IMR-90 (cell line): ENCODE results near the gene LARP4B. TPM values are rescaled to one million over a fixed set of nuclear protein-coding genes. Genes with fewer than 3 reads are reported as not detected.

ENCODE experiments used
- ATAC-seq: fragments of 200-7000 bp; cut with Tn5 transposase; 2 replicates; pipeline ENCODE4 v1.9.1; 2020; ENCODE audit warnings: low read depth, mild to moderate bottlenecking, moderate library complexity
- BruUV-seq: library from RNA; stranded (reverse); fragments of 400-500 nt; replicated peaks from 2 replicates; lab custom pipeline; 2021; lab: Mats Ljungman, UMichigan
- CTCF ChIA-PET: fragments of 300-600 bp; formaldehyde crosslinking; extraction: SDS; loops from one replicate; lab custom pipeline; 2021; ENCODE audit warnings: antibody characterized with exemption; lab: Yijun Ruan, JAX
- POLR2A ChIA-PET: fragments of 300-600 bp; sonication (Branson Sonifier 250); formaldehyde crosslinking; loops from one replicate; lab custom pipeline; 2022; ENCODE audit warnings: antibody characterized with exemption; ENCODE audit not compliant: unreplicated experiment; lab: Charles Lee
- DNase-seq: peaks from one replicate; pipeline ENCODE4 v3.0.0; 2013
- H2AFZ ChIP-seq: replicated peaks from 2 replicates; pipeline ENCODE3; 2013; ENCODE audit warnings: low read length, mild to moderate bottlenecking; ENCODE audit not compliant: poor library complexity
- H2AK5ac ChIP-seq: 2 replicates; pipeline ENCODE4 v1.6.1; 2013; ENCODE audit warnings: low read depth, low read length, inconsistent platforms
- H2AK9ac ChIP-seq: replicated peaks from 2 replicates; pipeline ENCODE3; 2013; ENCODE audit warnings: mild to moderate bottlenecking, low read depth, low read length, moderate library complexity; ENCODE audit not compliant: poor library complexity
- H2BK120ac ChIP-seq: 2 replicates; pipeline ENCODE4 v1.6.1; 2013; ENCODE audit warnings: low read depth, low read length, inconsistent platforms
- H2BK15ac ChIP-seq: 3 replicates; pipeline ENCODE4 v1.6.1; 2013; ENCODE audit warnings: low read depth, low read length, inconsistent platforms
- H2BK20ac ChIP-seq: 2 replicates; pipeline ENCODE4 v1.6.1; 2013; ENCODE audit warnings: low read depth, mild to moderate bottlenecking, inconsistent platforms, low read length, moderate library complexity
- H2BK5ac ChIP-seq: 2 replicates; pipeline ENCODE4 v1.6.1; 2013; ENCODE audit warnings: mild to moderate bottlenecking, low read depth, low read length, inconsistent platforms; ENCODE audit not compliant: poor library complexity, severe bottlenecking
- H3K14ac ChIP-seq: replicated peaks from 2 replicates; pipeline ENCODE4 v1.6.1; 2013; ENCODE audit warnings: low read depth, low read length, inconsistent platforms
- H3K18ac ChIP-seq: 2 replicates; pipeline ENCODE4 v1.6.1; 2013; ENCODE audit warnings: low read depth, low read length, control low read depth
- H3K23ac ChIP-seq: 2 replicates; pipeline ENCODE4 v1.6.1; 2013; ENCODE audit warnings: low read depth, low read length, inconsistent platforms
- H3K27ac ChIP-seq: 2 replicates; pipeline ENCODE4 v1.5.1; 2013; ENCODE audit warnings: mild to moderate bottlenecking, control low read depth, low read length; ENCODE audit not compliant: insufficient read depth
- H3K27me3 ChIP-seq: 2 replicates; pipeline ENCODE4 v1.6.1; 2013; ENCODE audit warnings: low read length; ENCODE audit not compliant: control insufficient read depth, insufficient read depth
- H3K36me3 ChIP-seq: 2 replicates; pipeline ENCODE4 v1.6.1; 2013; ENCODE audit warnings: low read length, mixed read lengths; ENCODE audit not compliant: control insufficient read depth, insufficient read depth
- H3K4ac ChIP-seq: 2 replicates; pipeline ENCODE4 v1.6.1; 2013; ENCODE audit warnings: low read depth, low read length, inconsistent platforms
- H3K4me1 ChIP-seq: 2 replicates; pipeline ENCODE4 v1.6.1; 2013; ENCODE audit warnings: low read length, mixed read lengths; ENCODE audit not compliant: control insufficient read depth, insufficient read depth
- H3K4me2 ChIP-seq: 2 replicates; pipeline ENCODE4 v1.6.1; 2013; ENCODE audit warnings: low read depth, mild to moderate bottlenecking, control low read depth, low read length, moderate library complexity
- H3K4me3 ChIP-seq: 2 replicates; pipeline ENCODE4 v1.5.1; 2013; ENCODE audit warnings: low read depth, mild to moderate bottlenecking, control low read depth, low read length, moderate library complexity; ENCODE audit not compliant: insufficient read depth
- H3K56ac ChIP-seq: 2 replicates; pipeline ENCODE4 v1.6.1; 2013; ENCODE audit warnings: low read length, inconsistent platforms; ENCODE audit not compliant: insufficient read depth; ENCODE audit errors: extremely low read depth
- H3K79me1 ChIP-seq, 2 experiments: 2 replicates each; pipeline ENCODE4 v1.6.1; 2013; ENCODE audit warnings: low read length in 2 of 2, inconsistent platforms in 1 of 2, low read depth in 1 of 2
- H3K9ac ChIP-seq: 2 replicates; pipeline ENCODE4 v1.6.1; 2013; ENCODE audit warnings: low read depth, low read length, control low read depth
- H3K9me1 ChIP-seq: 2 replicates; pipeline ENCODE4 v1.6.1; 2013; ENCODE audit warnings: low read length, inconsistent platforms; ENCODE audit not compliant: insufficient read depth
- H3K9me3 ChIP-seq: 2 replicates; pipeline ENCODE4 v1.6.1; 2013; ENCODE audit warnings: low read length; ENCODE audit not compliant: control insufficient read depth, insufficient read depth
- H4K20me1 ChIP-seq: 2 replicates; pipeline ENCODE4 v1.6.1; 2013; ENCODE audit warnings: low read length, inconsistent platforms; ENCODE audit not compliant: insufficient read depth
- H4K5ac ChIP-seq: 2 replicates; pipeline ENCODE4 v1.6.1; 2013; ENCODE audit warnings: mild to moderate bottlenecking, low read depth, low read length, control low read depth
- H4K8ac ChIP-seq, 2 experiments: 2 replicates each; pipeline ENCODE4 v1.6.1; 2013; ENCODE audit warnings: low read depth in 2 of 2, low read length in 2 of 2, control low read depth in 1 of 2, inconsistent platforms in 1 of 2
- H4K91ac ChIP-seq: 2 replicates; pipeline ENCODE4 v1.6.1; 2013; ENCODE audit warnings: low read depth, low read length, inconsistent platforms; ENCODE audit not compliant: insufficient read depth
- BHLHE40 ChIP-seq: fragments of 150-350 bp; IDR thresholded peaks from 2 replicates; pipeline ENCODE4 v1.6.1; 2016; ENCODE audit warnings: mild to moderate bottlenecking, low read depth, low read length
- CEBPB ChIP-seq: IDR thresholded peaks from 2 replicates; pipeline ENCODE4 v1.6.1; 2012; ENCODE audit warnings: low read depth, low read length, improper control_type of control experiment
- CHD1 ChIP-seq: IDR thresholded peaks from 2 replicates; pipeline ENCODE4 v1.6.1; 2012; ENCODE audit warnings: low read depth, low read length, improper control_type of control experiment
- CTCF ChIP-seq: conservative IDR thresholded peaks from 2 replicates; pipeline ENCODE4 v1.5.1; 2012; ENCODE audit warnings: mild to moderate bottlenecking, low read depth, low read length, improper control_type of control experiment
- FOS ChIP-seq: fragments of 150-350 bp; IDR thresholded peaks from 2 replicates; pipeline ENCODE4 v1.6.1; 2016; ENCODE audit warnings: low read depth, low read length
- MAFK ChIP-seq: IDR thresholded peaks from 2 replicates; pipeline ENCODE4 v1.6.1; 2012; ENCODE audit warnings: low read depth, low read length, improper control_type of control experiment
- MAZ ChIP-seq: IDR thresholded peaks from 2 replicates; pipeline ENCODE4 v1.6.1; 2012; ENCODE audit warnings: low read depth, mild to moderate bottlenecking, low read length, improper control_type of control experiment, moderate library complexity, borderline replicate concordance
- MXI1 ChIP-seq: IDR thresholded peaks from 2 replicates; pipeline ENCODE4 v1.6.1; 2012; ENCODE audit warnings: low read depth, mild to moderate bottlenecking, low read length, moderate library complexity, borderline replicate concordance
- NFE2L2 ChIP-seq: fragments of 150-350 bp; IDR thresholded peaks from 2 replicates; pipeline ENCODE4 v1.6.1; 2016; ENCODE audit warnings: low read depth, mild to moderate bottlenecking, low read length
- RAD21 ChIP-seq: IDR thresholded peaks from 2 replicates; pipeline ENCODE4 v1.6.1; 2012; ENCODE audit warnings: low read length, improper control_type of control experiment
- RCOR1 ChIP-seq: IDR thresholded peaks from 2 replicates; pipeline ENCODE4 v1.6.1; 2012; ENCODE audit warnings: mild to moderate bottlenecking, low read length, improper control_type of control experiment; ENCODE audit not compliant: insufficient replicate concordance
- RFX5 ChIP-seq: IDR thresholded peaks from 2 replicates; pipeline ENCODE4 v1.8.0; 2012; ENCODE audit warnings: low read depth, mild to moderate bottlenecking, low read length, moderate library complexity
- SMC3 ChIP-seq: fragments of 150-350 bp; IDR thresholded peaks from 2 replicates; pipeline ENCODE4 v1.6.1; 2016; ENCODE audit warnings: low read depth, mild to moderate bottlenecking, antibody characterized with exemption, low read length, moderate library complexity
- USF2 ChIP-seq: fragments of 150-350 bp; IDR thresholded peaks from 2 replicates; pipeline ENCODE4 v1.6.1; 2017; ENCODE audit warnings: mild to moderate bottlenecking, antibody characterized with exemption, low read length, low read depth
- WGBS, 2 experiments: methylation state at CpG; one replicate each; pipeline versions ENCODE4 v1.1.5 to v1.1.7; 2013; ENCODE audit warnings: missing lambda C conversion rate in 2 of 2; ENCODE audit not compliant: insufficient read length in 1 of 2; ENCODE audit errors: extremely low coverage in 2 of 2; 5-methylcytosine and 5-hydroxymethylcytosine counted together
- dilution Hi-C: fragments of 300-500 bp; cut with HindIII; formaldehyde crosslinking; loops from one replicate; pipeline ENCODE4 v1.14.3; 2018; ENCODE audit warnings: low sequenced_read_pairs; ENCODE audit not compliant: unreplicated experiment
- in situ Hi-C: fragments of 300-500 bp; cut with MboI; formaldehyde crosslinking; loops from 3 replicates; pipeline ENCODE4 v1.14.3; 2019; ENCODE audit warnings: low sequenced_read_pairs, inconsistent platforms, mixed read lengths
- intact Hi-C: fragments of 100-400 bp; cut with micrococcal nuclease; formaldehyde crosslinking; loops from 2 replicates; pipeline ENCODE4 v1.10.0; 2022
- polyA plus RNA-seq, 3 experiments: library from polyadenylated mRNA; depleted of rRNA; stranded (reverse); fragments of >200 nt; gene quantifications; 2 replicates each; pipeline ENCODE4 v1.2.3, GENCODE V29; 2012; ENCODE audit warnings: low replicate concordance in 1 of 3
- total RNA-seq: library from RNA; depleted of rRNA; stranded (reverse); fragments of >200 nt; gene quantifications from 2 replicates; pipeline ENCODE4 v1.2.3, GENCODE V29; 2012

LARP4B gene
- total and polyA plus RNA-seq, 2 of the 4 experiments (the other 2 are of a cell fraction), result 24.3 to 25.5 TPM

- dilution Hi-C loops, result no loop called here
- WGBS, 2 experiments, result 98% methylated on average over 6 of the region's 12 CpGs; no CpG with 5 or more reads in 1 of the 2 experiments
- Histone ChIP-seq H3K4ac (no peak overlapping the region), H2AFZ (no peak overlapping the region), H3K4me3 (no peak overlapping the region), H3K9me3 (no peaks in the 10 kb centered on the region), H3K27ac (no peak overlapping the region), H2AK5ac (no peak overlapping the region), H3K56ac (no peak overlapping the region), H2BK20ac (no peak overlapping the region), H3K36me3 (peaks cover 69% of the 10 kb centered on the region), H3K23ac (no peak overlapping the region), H3K14ac (no peak overlapping the region), H2BK5ac (no peak overlapping the region), H4K91ac (no peak overlapping the region), H3K4me1 (peaks cover 8% of the 10 kb centered on the region), H4K20me1 (peaks cover 11% of the 10 kb centered on the region), H4K8ac (no peak overlapping the region), H3K9me1 (peaks cover 37% of the 10 kb centered on the region), H2BK15ac (no peak overlapping the region), H2BK120ac (no peak overlapping the region), H3K79me1 (peaks cover 24 to 73% of the 10 kb centered on the region in 2 experiments; a peak in 3 of 4 replicates), H4K5ac (no peak overlapping the region), H3K27me3 (no peaks in the 10 kb centered on the region), H3K9ac (no peak overlapping the region), H2AK9ac (no peak overlapping the region), H3K18ac (no peak overlapping the region), H3K4me2 (no peak overlapping the region)
- in situ Hi-C loops, result no loop called here
- TF ChIP-seq NFE2L2, result no peak
- no peak for TF ChIP-seq USF2
- no peak for TF ChIP-seq MXI1
- TF ChIP-seq CEBPB, result no peak
- no peak for TF ChIP-seq RFX5
- TF ChIP-seq MAFK, result no peak
- no peak for TF ChIP-seq SMC3
- TF ChIP-seq BHLHE40, result no peak
- TF ChIP-seq RCOR1, result no peak
- no peak for TF ChIP-seq CTCF
- TF ChIP-seq RAD21, result no peak
- no peak for TF ChIP-seq FOS
- no peak for TF ChIP-seq CHD1
- TF ChIP-seq MAZ, result no peak
- no TSS peak for BruUV-seq
- DNase-seq (no peak), ATAC-seq (no peak)
- ChIA-PET CTCF (no interaction called here), POLR2A (no interaction called here)
- intact Hi-C loops, result no loop called here
Measured at GRCh38 chr10:822197-822596, 109.3 kb downstream of the LARP4B start.
